ENCODE measurements around the gene CLHC1.

The CLHC1 gene

DNA sequence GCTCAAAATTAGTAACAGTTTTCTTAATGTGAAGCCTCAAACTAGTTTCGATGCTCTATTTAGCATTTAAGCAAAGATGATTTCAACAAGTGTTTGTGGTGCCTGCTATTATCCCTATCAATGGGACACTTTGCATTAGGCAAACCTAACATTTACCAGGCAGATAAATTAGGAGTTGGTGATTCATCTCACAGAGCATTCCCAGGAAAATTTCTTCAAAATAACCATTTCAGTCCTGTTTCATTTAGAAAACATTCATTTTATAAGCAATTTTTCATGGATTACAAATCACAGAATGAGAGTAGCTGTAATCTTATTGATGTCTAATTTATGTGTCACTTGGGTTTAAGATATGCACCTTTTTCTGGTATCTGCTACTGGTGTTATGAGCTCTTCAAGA is 62.7 kb downstream of the CLHC1 start:
- DNase-seq (ENCODE audit: low read depth) = no peak

- DNase-seq (ENCODE audit: low read depth) = no peak
Measured at GRCh38 chr2:55168221-55169154, 63.6 kb downstream of the CLHC1 start.

DNA sequence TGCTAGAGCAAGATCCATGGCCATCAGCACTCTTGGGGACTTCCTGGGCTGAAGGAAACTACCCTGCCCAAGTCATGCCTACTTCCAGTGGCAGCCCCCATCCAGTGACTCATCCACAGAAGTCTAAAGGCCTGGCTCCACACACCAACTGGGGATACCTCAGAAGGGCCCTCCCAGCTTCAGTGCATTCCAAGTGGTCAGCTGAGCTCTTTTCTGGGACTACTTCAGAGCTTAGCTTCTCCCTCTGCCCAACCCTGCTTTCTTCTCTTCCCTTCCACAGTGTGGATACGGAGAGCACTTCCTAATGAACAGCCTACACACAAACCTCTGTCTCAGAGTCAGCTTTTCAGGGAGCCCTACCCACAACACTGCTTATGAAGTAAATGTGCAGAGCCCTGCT is 66.5 kb downstream of the CLHC1 start:
- no peak for DNase-seq (ENCODE audit: low read depth)

GRCh38 chr2:55164534-55165480 is 67.3 kb downstream of the CLHC1 start:
- no peak for DNase-seq (ENCODE audit: low read depth)

- DNase-seq (ENCODE audit: low read depth) = no peak
Measured at GRCh38 chr2:55163941-55164390, 68.1 kb downstream of the CLHC1 start.

DNA sequence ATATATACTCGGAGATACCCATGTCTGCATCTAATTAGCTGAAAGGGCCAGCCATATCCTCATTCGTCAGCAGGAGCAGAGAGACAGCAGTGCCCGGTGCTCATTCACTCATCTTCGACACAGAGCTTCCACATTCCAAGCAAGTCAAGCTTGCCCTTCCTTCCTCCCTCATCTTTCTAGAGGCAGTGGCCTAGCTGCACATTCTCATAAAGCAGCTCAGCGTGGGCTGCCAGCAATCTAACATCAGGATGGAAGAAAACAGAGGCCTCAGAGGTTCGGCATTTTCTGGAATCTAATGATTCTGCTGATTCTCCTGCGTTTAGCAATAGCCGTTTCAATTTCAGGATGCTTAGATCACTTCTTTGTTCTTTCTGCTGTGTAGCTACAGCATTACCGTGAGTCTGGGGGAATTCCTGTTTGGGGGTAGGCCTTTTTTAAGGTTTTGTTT is 68.8 kb downstream of the CLHC1 start:
- no peak for DNase-seq (ENCODE audit: low read depth)

DNA sequence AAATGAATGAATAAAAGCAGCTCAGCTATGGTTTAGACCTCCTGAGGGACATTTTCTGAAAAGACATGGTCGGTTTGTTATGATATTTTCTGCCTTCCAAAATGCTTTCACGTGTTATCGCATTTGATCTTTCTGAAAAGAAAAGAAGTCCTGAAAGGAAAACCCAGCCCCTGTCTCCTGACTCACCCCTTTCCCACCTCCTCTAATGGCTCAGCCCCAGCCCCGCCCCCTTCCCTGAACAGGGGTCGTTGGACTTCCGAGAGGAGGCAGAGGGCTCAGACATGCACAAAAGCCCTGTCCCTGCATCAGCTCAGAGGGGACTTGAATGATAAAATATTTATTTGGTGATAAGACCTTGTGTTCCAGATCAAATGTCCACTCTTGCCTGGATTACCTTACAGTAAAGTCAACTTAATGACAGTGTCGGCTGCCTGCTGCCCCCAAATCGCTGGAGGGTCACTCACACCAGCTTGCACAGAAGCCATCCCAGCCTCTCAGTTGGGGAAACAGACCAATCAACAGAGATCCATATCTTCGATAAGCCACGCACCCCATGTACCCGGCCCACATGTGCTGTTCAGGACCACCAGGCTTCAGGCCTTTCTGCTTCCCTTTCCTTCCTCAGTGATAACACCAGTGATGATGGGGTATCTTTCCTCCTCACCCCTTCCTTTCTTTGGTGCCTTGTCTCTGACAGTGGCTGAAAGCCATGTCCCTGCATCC is 69.6 kb downstream of the CLHC1 start:
- no peak for DNase-seq (ENCODE audit: low read depth)

DNA sequence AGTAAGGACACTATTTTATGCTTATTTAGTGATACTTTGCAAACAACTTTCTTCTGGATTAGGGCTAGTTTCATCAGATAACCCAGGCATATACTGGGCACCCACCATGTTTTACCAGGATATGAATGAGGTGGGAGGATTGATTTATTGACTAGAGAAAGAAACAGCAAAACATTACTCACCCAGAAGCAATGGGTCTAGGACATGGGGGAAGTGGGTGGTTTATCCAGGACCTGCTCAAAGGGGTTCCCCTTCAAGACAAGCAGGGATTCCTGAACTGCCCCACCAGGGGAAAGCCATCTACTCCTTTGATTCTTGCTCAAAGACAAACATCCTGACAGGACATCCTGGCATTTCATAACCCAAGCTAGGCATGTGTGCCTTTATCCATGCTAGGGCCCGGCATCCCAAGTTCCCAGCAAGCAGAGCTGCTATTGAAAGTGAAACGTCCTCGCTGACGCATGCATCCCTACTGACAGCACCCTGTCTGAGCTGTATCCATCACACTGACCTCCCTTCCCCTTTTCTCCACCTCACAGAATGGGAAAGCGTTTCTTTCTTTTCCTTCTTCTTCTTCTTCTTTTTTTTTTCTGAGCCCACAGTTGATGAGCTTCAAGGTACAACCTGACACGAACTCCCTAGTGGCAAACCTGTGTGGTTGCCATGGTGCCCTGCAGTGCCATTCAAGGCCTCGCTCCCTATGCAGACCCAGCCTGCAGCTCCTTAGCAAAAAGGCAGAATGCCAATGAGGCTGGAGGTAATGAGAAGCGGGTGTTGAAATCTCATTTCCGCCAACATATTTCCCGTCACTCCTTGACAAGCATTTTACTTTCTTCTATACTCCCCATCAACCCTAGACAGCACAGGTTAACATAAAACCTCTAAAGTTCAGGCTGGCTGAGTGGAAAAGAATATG is 70.5 kb downstream of the CLHC1 start:
- no peak for DNase-seq (ENCODE audit: low read depth)

DNA sequence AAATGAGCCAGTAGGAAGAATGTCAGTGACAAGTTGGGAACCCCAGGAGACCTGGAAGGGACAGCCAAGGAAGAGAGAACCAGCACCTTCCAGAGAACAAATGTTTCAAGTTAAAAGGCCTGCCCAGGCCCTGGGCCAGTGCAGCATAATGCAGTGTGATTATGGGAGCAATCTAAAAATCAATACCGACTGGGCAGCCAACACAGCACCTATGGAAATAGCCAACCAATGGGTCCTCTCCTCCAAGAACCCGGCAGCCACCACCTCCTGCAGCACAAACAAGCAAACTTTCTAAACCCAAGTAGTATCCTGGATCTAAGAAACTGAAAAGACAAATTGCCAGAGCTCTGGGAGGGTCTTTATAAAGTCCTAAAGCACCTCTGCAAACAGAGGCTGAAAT is 71.7 kb downstream of the CLHC1 start:
- no peak for DNase-seq (ENCODE audit: low read depth)

DNA sequence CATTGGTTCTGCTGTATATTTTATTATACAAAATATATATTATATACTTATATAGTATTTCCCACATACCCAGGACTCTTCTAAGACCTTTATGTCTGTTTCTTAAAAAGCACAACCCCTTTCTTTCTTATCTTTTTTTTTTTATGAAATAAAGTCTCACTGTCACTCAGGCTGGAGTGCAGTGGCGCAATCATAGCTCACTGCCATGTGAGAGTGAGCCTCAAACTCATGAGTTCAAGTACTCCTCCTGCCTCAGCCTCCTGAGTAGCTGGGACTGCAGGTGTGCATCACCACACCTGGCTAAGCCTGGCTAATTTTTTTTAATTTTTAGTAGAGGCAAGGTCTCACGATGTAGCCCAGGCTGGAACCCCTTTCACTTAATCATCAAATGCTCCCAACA is 72.3 kb downstream of the CLHC1 start:
- DNase-seq (ENCODE audit: low read depth) = no peak

DNA sequence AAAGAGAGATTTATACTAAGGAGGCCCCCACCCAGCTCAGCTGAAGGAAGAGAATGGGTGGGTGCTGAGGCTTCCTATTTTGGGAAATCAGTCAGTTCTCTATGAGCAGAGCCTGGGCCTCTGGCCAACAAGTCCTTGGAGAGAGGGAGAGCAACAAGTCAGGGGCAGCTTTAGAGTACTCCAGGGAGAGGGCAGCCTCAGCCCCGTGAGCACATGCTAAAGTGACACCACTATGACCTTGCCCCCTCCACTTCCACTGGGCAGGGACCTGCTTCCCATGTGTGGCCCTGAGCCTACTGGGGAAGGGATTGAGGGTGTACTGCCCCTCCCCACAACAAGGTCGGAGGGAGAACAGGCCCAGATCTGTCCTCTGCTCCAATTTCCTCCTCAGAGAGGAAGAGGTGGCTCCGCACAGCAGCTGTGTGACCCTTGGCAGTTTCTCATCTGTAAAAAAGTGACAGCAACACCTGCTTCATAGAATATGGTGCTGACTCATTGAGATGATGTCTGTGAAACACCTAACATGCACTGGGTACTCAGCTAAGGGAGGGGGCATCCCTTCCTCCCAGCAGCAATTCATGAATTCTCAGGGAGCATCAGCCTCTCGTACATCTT is 72.9 kb downstream of the CLHC1 start:
- no peak for DNase-seq (ENCODE audit: low read depth)

DNA sequence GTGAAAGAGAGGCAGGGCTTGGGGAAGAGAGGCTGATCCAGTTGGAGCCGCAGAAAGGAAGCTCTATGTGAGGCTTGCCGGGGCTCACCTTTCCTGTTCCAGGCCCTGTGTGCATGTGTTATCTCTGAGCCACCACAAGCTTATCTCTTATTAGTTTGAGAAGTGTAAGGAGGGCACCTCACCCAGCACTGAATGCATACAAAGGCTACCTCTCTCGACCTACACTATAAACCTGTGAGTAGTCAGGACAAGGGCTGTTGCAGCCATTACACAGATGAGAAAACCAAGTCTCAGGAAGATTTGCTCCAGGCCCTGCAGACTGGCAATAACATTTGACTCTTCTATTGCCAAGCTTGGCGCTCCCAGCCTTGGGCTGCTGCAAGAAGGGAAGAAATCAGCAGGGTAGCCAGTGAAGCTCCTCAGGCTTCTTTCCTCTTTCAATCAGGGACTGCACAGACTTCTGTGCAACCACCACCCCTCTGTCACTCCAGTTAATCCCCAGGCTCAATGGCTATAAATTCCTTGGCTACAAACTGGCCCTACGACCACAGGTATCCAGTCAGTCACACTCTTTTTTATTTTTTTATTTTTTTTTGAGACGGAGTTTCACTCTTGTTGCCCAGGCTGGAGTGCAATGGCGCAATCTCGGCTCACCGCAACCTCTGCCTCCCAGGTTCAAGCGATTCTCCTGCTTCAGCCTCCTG is 73.8 kb downstream of the CLHC1 start:
- no peak for DNase-seq (ENCODE audit: low read depth)

- no peak for DNase-seq (ENCODE audit: low read depth)
Measured at GRCh38 chr2:55157474-55157884, 74.6 kb downstream of the CLHC1 start.

- no peak for DNase-seq (ENCODE audit: low read depth)
Measured at GRCh38 chr2:55156984-55157383, 75.1 kb downstream of the CLHC1 start.

GRCh38 chr2:55156326-55156725 is 75.8 kb downstream of the CLHC1 start:
- DNase-seq (ENCODE audit: low read depth) = no peak

DNA sequence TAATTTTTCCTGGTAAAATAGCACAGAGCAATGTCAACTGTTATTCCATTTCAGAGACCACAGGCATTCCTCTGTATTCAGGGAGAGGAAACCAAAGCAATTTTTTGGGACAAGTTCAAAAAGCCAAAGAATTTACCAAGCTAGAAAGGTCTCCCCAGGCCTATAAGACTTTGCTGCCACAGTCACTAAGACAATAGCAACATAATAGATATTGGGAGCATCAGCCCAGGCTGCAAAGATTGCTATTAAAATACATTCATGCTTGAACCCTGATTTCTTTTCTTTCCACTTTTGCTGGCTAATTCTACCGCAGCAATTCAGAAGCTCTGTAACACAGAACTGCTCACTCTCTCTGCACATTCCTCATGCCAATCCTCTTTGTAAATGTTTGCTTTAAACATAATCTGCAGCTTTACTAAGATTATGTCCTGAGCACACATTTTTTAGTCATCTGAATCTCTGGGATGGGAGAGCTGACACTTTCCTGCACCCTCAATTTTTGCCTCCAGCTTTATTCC is 76.3 kb downstream of the CLHC1 start:
- no peak for DNase-seq (ENCODE audit: low read depth)

DNA sequence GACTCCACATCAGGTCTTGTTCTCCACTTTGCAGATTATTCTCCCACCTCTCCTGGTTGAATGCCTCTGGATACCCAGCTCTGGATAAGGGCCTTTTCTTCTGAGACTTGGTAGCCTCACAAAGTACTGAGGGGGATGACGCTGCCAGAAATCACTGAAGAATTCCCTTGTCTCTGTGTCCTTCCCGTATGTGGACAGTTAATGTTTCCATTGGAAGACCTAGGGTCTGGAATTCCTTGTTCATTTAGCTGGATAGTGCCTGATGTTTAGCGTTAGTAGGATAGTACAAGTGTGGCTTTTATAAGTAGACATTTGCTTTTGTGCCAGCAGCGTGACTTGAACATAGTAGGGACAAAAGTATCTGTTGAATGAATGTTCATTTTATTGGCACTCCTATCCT is 76.9 kb downstream of the CLHC1 start:
- DNase-seq (ENCODE audit: low read depth) = no peak

DNA sequence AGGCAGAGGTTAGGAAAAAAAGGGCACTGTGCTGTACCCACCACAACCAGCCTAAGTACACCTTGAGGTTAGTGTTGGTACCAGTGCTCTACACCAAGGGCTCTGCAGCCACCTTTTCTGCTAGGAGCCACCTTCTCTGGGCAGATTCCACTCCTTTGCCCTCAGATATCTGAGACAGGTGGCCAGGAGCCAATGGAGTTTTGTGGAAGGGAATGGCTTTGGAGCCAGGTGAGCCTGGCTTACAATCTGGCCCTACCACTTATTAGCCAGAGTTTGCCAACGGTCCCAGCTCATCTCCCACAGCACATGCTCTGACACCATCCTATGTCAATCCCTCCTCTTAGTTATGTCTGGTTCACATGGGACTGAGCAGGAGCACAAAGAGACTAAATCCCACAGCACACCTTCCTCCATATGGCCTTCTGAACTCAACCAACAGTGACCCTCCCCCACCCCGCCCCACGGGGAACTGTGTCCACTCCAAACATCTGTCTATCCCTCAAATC is 77.5 kb downstream of the CLHC1 start:
- DNase-seq (ENCODE audit: low read depth) = no peak

DNA sequence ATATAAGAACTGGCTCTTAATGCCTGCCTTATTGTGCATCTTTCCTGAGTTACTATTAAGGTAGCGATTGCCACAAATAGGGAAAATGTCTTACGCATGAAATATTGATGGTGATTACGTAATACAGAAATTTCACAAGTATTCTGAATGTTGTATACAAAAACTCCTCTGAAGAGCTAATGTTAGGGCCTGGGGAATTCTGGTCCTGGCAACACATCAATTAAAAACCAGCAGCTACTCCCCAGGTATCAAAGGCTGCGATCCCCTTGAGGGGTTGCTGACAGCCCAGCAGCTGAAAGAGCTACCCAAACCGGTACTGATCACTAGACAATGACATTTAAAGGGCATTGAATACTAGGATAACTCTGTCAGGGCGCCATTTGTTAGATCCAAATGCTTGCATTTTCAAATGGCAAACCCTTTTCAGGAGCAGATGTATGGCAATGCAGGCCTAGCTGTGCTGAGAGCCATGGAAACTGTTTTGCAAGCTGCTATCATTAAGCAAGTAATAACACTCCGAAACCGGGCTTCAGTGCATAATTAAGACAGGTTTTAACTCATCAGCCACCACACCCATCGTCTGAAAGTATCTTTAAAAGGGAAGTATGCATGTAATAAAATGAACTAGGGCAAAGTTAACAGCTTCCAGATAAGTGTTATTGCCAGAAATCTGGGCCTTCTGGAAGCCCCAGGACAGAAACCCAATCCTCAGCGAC is 78.4 kb downstream of the CLHC1 start:
- DNase-seq (ENCODE audit: low read depth) = no peak
